ENCODE results near the gene CAMSAP1.
"Not testable (repeated sequence)": the region's sequence is repeated elsewhere in the genome, so short reads cannot be mapped to it uniquely, and the experiment has no call there.

Gene CAMSAP1

DNA sequence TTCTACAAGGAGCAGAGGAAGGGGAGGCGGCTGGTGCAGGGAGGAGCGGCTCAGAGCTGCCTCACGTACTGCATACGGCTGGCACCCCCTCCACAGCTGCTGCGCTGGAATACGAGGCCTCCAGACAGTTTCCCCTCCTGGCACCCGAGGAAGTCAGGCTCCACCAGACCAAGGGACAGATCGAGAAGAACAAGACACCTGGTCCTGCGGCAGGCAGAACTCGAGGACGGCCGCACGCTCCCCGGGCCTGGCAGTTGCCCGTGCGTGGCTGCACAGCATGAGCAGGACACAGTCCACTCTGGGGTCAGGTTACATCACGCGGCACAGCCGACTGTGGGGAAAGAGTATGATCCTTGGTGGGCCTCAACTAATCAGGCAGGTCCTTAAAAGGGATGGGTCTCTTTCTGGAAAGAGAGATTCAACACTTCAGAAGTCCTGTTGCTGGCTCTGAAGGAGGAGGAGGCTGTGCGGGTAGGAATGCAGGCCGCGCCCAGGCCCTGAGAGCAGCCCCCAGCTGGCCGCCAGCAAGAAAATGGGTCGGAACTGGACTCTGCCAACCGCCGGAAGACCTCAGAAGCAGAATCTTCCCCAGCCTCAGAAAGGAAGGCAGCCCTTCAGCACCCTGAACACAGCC is 42.3 kb upstream of the CAMSAP1 start:
- Histone ChIP-seq H3K27ac (ENCODE audit: low read length) (no peak overlapping the region), H3K27me3 (ENCODE audit: control insufficient read depth in 1 of 2, insufficient read depth in 2 of 2, low read length in 2 of 2) (no peaks in the 10 kb centered on the region), H3K9ac (ENCODE audit: low read length in 2 of 2) (no peak overlapping the region), H3K9me3 (ENCODE audit: control insufficient read depth in 2 of 2, low read length in 2 of 2) (no peaks in the 10 kb centered on the region), H3K36me3 (ENCODE audit: control insufficient read depth in 2 of 2, insufficient read depth in 2 of 2, low read length in 2 of 2) (peaks cover 47 to 54% of the 10 kb centered on the region in 2 donors), H3K4me1 (ENCODE audit: control insufficient read depth, insufficient read depth, low read length) (no peaks in the 10 kb centered on the region), H3K4me3 (ENCODE audit: low read length in 2 of 2) (no peak overlapping the region)

GRCh38 chr9:135948968-135949367 is 41.6 kb upstream of the CAMSAP1 start:
- no peaks in the 10 kb centered on the region for H3K9me3 ChIP-seq (ENCODE audit: control insufficient read depth in 2 of 2, low read length in 2 of 2)
- no peak overlapping the region for H3K27ac ChIP-seq (ENCODE audit: low read length)
- H3K36me3 ChIP-seq (ENCODE audit: control insufficient read depth in 2 of 2, insufficient read depth in 2 of 2, low read length in 2 of 2): peaks cover 49 to 53% of the 10 kb centered on the region in 2 donors
- no peak overlapping the region for H3K4me3 ChIP-seq (ENCODE audit: low read length in 2 of 2)
- no peak overlapping the region for H3K9ac ChIP-seq (ENCODE audit: low read length in 2 of 2)
- no peaks in the 10 kb centered on the region for H3K27me3 ChIP-seq (ENCODE audit: control insufficient read depth in 1 of 2, insufficient read depth in 2 of 2, low read length in 2 of 2)
- no peaks in the 10 kb centered on the region for H3K4me1 ChIP-seq (ENCODE audit: control insufficient read depth, insufficient read depth, low read length)

DNA sequence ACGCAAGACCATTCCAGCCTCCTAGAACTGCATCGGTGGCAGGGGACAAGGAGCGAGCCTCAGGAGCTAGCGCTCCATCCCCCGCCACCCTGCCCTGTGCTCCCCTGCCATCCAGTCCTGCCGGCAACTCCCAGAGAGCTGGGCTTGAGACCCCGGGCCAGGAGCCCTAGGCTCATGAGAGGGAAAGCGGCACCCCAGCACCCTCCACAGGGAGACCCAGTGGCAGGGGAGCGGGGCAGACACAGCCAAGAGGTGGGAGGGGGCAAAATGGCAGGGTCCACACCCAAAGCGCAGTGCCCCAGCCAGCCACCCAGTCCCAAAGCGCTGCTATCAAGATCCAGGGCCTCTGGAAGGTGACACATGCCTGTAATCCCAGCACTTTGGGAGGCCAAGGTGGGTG is 41.1 kb upstream of the CAMSAP1 start:
- peaks cover 51 to 54% of the 10 kb centered on the region in 2 donors for H3K36me3 ChIP-seq (ENCODE audit: control insufficient read depth in 2 of 2, insufficient read depth in 2 of 2, low read length in 2 of 2)
- H3K9me3 ChIP-seq (ENCODE audit: control insufficient read depth in 2 of 2, low read length in 2 of 2): no peaks in the 10 kb centered on the region
- H3K27me3 ChIP-seq (ENCODE audit: control insufficient read depth in 1 of 2, insufficient read depth in 2 of 2, low read length in 2 of 2): no peaks in the 10 kb centered on the region
- no peak overlapping the region for H3K27ac ChIP-seq (ENCODE audit: low read length)
- H3K9ac ChIP-seq (ENCODE audit: low read length in 2 of 2): no peak overlapping the region
- no peaks in the 10 kb centered on the region for H3K4me1 ChIP-seq (ENCODE audit: control insufficient read depth, insufficient read depth, low read length)
- no peak overlapping the region for H3K4me3 ChIP-seq (ENCODE audit: low read length in 2 of 2)

GRCh38 chr9:135947582-135947981 is 40.2 kb upstream of the CAMSAP1 start:
- H3K4me1 ChIP-seq (ENCODE audit: control insufficient read depth, insufficient read depth, low read length): no peaks in the 10 kb centered on the region
- H3K9me3 ChIP-seq (ENCODE audit: control insufficient read depth in 2 of 2, low read length in 2 of 2): no peaks in the 10 kb centered on the region
- H3K36me3 ChIP-seq (ENCODE audit: control insufficient read depth in 2 of 2, insufficient read depth in 2 of 2, low read length in 2 of 2): peaks cover 47 to 50% of the 10 kb centered on the region in 2 donors
- H3K4me3 ChIP-seq (ENCODE audit: low read length in 2 of 2): no peak overlapping the region
- no peak overlapping the region for H3K27ac ChIP-seq (ENCODE audit: low read length)
- no peaks in the 10 kb centered on the region for H3K27me3 ChIP-seq (ENCODE audit: control insufficient read depth in 1 of 2, insufficient read depth in 2 of 2, low read length in 2 of 2)
- H3K9ac ChIP-seq (ENCODE audit: low read length in 2 of 2): no peak overlapping the region

GRCh38 chr9:135947105-135947504 is 39.8 kb upstream of the CAMSAP1 start:
- peaks cover 42 to 45% of the 10 kb centered on the region in 2 donors for H3K36me3 ChIP-seq (ENCODE audit: control insufficient read depth in 2 of 2, insufficient read depth in 2 of 2, low read length in 2 of 2)

DNA sequence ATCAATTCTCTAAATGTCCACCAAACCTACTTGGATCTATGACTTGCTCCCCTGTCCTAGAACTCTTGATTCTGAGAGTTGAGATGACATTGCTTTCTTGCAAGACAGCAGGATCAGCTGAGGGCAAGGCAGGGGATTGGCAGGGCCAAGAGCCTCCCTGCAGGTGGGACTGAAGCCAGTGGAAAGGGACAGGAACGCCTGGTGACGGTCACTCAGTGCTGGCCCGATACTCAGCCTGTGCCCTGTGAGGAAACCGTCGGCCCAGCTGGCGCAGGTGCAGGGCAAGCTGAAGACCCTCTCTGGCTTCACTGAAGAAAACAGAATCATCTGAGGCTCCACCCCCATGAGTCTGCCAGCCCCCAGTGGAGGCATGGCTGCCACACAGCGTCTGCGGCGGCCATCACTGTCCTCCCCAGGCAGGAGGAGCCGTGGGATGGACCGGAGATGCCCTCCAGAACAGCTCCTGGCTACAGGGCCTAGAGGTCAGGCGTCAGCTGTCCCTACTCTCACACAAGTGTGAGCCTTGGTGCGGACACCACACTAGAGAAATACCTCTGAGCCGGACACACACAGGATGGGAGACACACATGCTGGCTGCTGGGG is 39.1 kb upstream of the CAMSAP1 start:
- no peaks in the 10 kb centered on the region for H3K4me1 ChIP-seq (ENCODE audit: control insufficient read depth, insufficient read depth, low read length)
- H3K9me3 ChIP-seq (ENCODE audit: control insufficient read depth in 2 of 2, low read length in 2 of 2): no peaks in the 10 kb centered on the region
- H3K9ac ChIP-seq (ENCODE audit: low read length in 2 of 2): no peak overlapping the region
- no peak overlapping the region for H3K27ac ChIP-seq (ENCODE audit: low read length)
- no peak overlapping the region for H3K4me3 ChIP-seq (ENCODE audit: low read length in 2 of 2)
- H3K27me3 ChIP-seq (ENCODE audit: control insufficient read depth in 1 of 2, insufficient read depth in 2 of 2, low read length in 2 of 2): no peaks in the 10 kb centered on the region
- H3K36me3 ChIP-seq (ENCODE audit: control insufficient read depth in 2 of 2, insufficient read depth in 2 of 2, low read length in 2 of 2): peaks cover 42 to 44% of the 10 kb centered on the region in 2 donors

More at GRCh38 chr9:135947105-135947504, 39.8 kb upstream of the CAMSAP1 start:
- not testable (repeated sequence) for H3K9me3 ChIP-seq (ENCODE audit: control insufficient read depth in 2 of 2, low read length in 2 of 2); H3K4me3 ChIP-seq (ENCODE audit: low read length in 2 of 2); H3K27ac ChIP-seq (ENCODE audit: low read length); H3K27me3 ChIP-seq (ENCODE audit: control insufficient read depth in 1 of 2, insufficient read depth in 2 of 2, low read length in 2 of 2); H3K4me1 ChIP-seq (ENCODE audit: control insufficient read depth, insufficient read depth, low read length); H3K9ac ChIP-seq (ENCODE audit: low read length in 2 of 2)

- Histone ChIP-seq H3K4me3 (ENCODE audit: low read length in 2 of 2) (no peak overlapping the region), H3K9me3 (ENCODE audit: control insufficient read depth in 2 of 2, low read length in 2 of 2) (no peaks in the 10 kb centered on the region), H3K9ac (ENCODE audit: low read length in 2 of 2) (no peak overlapping the region), H3K27ac (ENCODE audit: low read length) (no peak overlapping the region), H3K36me3 (ENCODE audit: control insufficient read depth in 2 of 2, insufficient read depth in 2 of 2, low read length in 2 of 2) (peaks cover 42 to 44% of the 10 kb centered on the region in 2 donors), H3K4me1 (ENCODE audit: control insufficient read depth, insufficient read depth, low read length) (no peaks in the 10 kb centered on the region), H3K27me3 (ENCODE audit: control insufficient read depth in 1 of 2, insufficient read depth in 2 of 2, low read length in 2 of 2) (no peaks in the 10 kb centered on the region)
Observed at GRCh38 chr9:135945969-135946368, 38.6 kb upstream of the CAMSAP1 start.

DNA sequence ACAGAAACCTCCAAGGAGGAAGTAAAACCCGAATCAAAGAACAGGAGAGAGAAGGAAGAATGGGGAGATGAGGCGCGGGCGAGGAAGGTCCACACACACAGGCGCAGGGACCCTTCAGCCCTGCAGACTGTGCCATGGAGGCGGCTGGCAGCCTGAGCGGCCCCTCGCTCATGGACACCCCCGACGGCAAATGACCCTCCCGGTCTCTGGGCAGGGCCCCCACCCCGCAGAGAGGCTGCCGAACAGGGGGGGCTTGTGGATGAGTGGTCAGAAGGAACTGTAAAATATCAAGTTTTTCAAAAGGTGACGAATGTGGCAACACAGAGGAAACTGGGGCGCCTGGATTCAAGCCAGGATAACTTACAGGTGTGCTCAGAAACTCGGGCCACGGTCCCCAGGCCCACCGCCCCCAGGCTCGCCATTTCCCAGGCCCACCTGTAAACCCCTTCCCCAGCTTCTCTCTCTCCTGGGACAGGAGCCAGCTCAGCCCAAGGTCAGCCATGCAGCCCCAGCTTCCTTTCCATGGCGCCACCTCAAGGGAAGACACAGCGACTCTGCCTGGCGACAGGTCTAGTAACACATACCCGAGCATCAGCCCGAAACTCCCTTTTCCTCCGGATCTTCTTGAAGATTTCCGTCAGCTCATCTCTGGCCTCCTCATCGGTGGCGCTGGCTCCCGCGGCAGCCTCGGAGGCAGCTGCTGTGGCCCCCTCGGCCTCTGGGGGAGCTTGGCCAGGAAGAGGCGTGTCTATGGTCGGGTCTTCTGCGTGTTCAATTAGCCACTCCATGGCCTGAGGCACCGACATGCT is 37.3 kb upstream of the CAMSAP1 start:
- Histone ChIP-seq H3K27ac (ENCODE audit: low read length) (no peak overlapping the region), H3K4me1 (ENCODE audit: control insufficient read depth, insufficient read depth, low read length) (no peaks in the 10 kb centered on the region), H3K9ac (ENCODE audit: low read length in 2 of 2) (no peak overlapping the region), H3K4me3 (ENCODE audit: low read length in 2 of 2) (no peak overlapping the region), H3K36me3 (ENCODE audit: control insufficient read depth in 2 of 2, insufficient read depth in 2 of 2, low read length in 2 of 2) (peaks cover 41 to 44% of the 10 kb centered on the region in 2 donors), H3K9me3 (ENCODE audit: control insufficient read depth in 2 of 2, low read length in 2 of 2) (no peaks in the 10 kb centered on the region), H3K27me3 (ENCODE audit: control insufficient read depth in 1 of 2, insufficient read depth in 2 of 2, low read length in 2 of 2) (no peaks in the 10 kb centered on the region)

- H3K9me3 ChIP-seq (ENCODE audit: control insufficient read depth in 2 of 2, low read length in 2 of 2); H3K4me1 ChIP-seq (ENCODE audit: control insufficient read depth, insufficient read depth, low read length); H3K27me3 ChIP-seq (ENCODE audit: control insufficient read depth in 1 of 2, insufficient read depth in 2 of 2, low read length in 2 of 2); H3K4me3 ChIP-seq (ENCODE audit: low read length in 2 of 2); H3K27ac ChIP-seq (ENCODE audit: low read length); H3K9ac ChIP-seq (ENCODE audit: low read length in 2 of 2): not testable (repeated sequence)
- peaks cover 40 to 48% of the 10 kb centered on the region in 2 donors for H3K36me3 ChIP-seq (ENCODE audit: control insufficient read depth in 2 of 2, insufficient read depth in 2 of 2, low read length in 2 of 2)
Observed at GRCh38 chr9:135943604-135944003, 36.3 kb upstream of the CAMSAP1 start.

DNA sequence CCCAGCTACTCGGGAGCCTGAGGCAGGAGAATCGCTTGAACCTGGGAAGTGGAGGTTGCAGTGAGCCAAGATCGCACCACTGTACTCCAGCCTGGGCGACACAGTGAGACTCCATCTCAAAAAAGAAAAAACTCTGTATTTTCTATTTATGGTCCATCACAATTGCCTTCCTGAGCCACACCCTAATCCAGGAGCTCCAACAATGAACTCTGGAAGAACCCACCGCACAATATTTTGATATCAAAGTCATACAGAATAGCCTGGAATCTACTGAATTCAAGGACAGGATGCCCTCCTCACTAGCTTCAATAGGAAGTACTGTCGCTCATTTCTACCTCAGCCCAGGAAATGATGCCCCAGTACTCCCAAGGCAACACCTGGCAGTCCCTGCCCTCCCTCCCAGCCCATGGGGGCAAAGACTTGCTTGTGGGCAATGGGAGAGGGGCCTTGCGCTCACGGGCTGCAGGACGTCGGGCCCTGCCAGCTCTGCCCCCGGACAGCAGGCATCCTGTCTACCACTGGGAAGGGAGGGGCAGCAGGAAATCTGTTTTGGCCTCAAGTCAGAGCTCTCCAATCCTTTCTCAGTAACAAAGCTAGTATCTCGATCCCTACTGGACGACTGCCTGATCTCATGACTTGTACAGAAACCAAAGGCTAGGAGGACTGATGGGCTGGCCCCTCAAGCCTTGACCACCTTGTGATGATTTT is 34.1 kb upstream of the CAMSAP1 start:
- Histone ChIP-seq H3K9ac (ENCODE audit: low read length in 2 of 2) (no peak overlapping the region), H3K36me3 (ENCODE audit: control insufficient read depth in 2 of 2, insufficient read depth in 2 of 2, low read length in 2 of 2) (peaks cover 53 to 57% of the 10 kb centered on the region in 2 donors), H3K27ac (ENCODE audit: low read length) (no peak overlapping the region)

More for the DNA sequence above, 34.1 kb upstream of the CAMSAP1 start:
- H3K4me1 ChIP-seq (ENCODE audit: control insufficient read depth, insufficient read depth, low read length): no peaks in the 10 kb centered on the region
- H3K4me3 ChIP-seq (ENCODE audit: low read length in 2 of 2): no peak overlapping the region
- H3K9me3 ChIP-seq (ENCODE audit: control insufficient read depth in 2 of 2, low read length in 2 of 2): no peaks in the 10 kb centered on the region
- no peaks in the 10 kb centered on the region for H3K27me3 ChIP-seq (ENCODE audit: control insufficient read depth in 1 of 2, insufficient read depth in 2 of 2, low read length in 2 of 2)

Data from stomach smooth muscle (tissue), 2 donors.